Activated CD8-positive, alpha-beta memory T cell treated with anti-CD3 and anti-CD28 coated beads, Interleukin-2, amount 10 ng/mL, durations not matched to agents 7 days and 5 days (primary cell): Measurements from ENCODE around the gene TERT. TPM values are rescaled to one million over a fixed set of nuclear protein-coding genes. Genes with fewer than 3 reads are reported as not detected.
"Not testable (repeated sequence)": the region's sequence is repeated elsewhere in the genome, so short reads cannot be mapped to it uniquely, and the experiment has no call there.

ENCODE experiments used
- ATAC-seq: fragments of 150-1000 bp; cut with Tn5 transposase; one replicate; pipeline ENCODE4 v1.10.0; 2021; ENCODE audit warnings: moderate library complexity
- CTCF ChIA-PET: fragments of 350-600 bp; sonication (Branson Sonifier 250); formaldehyde crosslinking; loops from one replicate; lab custom pipeline; 2021; ENCODE audit warnings: antibody characterized with exemption; lab: Charles Lee
- DNase-seq: peaks from one replicate; pipeline ENCODE4 v3.0.0-alpha.2; 2020
- H3K27ac Mint-ChIP-seq: one replicate; pipeline ENCODE4 v1.8.0; 2021; ENCODE audit warnings: mild to moderate bottlenecking, mixed read lengths
- H3K27me3 Mint-ChIP-seq: one replicate; pipeline ENCODE4 v1.8.0; 2021; ENCODE audit warnings: mixed read lengths
- H3K36me3 Mint-ChIP-seq: one replicate; pipeline ENCODE4 v1.8.0; 2021; ENCODE audit warnings: mild to moderate bottlenecking, mixed read lengths
- H3K4me1 Mint-ChIP-seq: one replicate; pipeline ENCODE4 v1.8.0; 2021; ENCODE audit warnings: mixed read lengths
- H3K4me3 Mint-ChIP-seq: one replicate; pipeline ENCODE4 v1.8.0; 2021; ENCODE audit warnings: mild to moderate bottlenecking, moderate library complexity, mixed read lengths
- H3K9me3 Mint-ChIP-seq: one replicate; pipeline ENCODE4 v1.8.0; 2022; ENCODE audit warnings: low read depth, mixed read lengths
- total RNA-seq, 2 experiments: library from RNA; stranded (reverse); gene quantifications; one replicate each; pipeline ENCODE4 v1.2.3, GENCODE V29; 2021

Gene TERT
- total RNA-seq, 2 experiments from 2014 or later, result 0.82 to 1.5 TPM

DNA sequence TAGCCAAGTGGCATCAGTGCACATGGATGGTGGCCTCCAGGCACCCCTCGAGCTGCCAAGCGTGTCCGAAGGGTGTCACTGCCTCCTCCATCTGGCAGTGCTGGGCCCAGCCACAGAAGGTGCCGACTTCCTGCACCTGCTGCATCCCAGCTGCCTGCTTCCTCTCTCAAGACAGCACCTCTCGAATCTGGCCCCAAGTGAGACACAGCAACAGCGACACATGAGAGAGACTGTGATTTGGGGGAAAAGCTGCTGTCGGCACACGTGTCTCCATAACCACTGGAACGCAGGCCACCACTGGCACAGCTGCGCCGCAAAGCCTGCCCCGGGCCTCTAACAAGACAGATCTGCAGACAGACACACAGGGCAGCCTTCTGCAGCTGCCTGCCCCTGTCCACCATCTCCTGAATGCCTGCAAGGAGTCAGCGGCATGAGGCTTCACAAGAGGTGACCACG lies 41.3 kb upstream of the TERT start:
- DNase-seq, result no peak
- H3K9me3 Mint-ChIP-seq, result no peaks in the 10 kb centered on the region
- H3K36me3 Mint-ChIP-seq, result peaks cover 27% of the 10 kb centered on the region
- H3K27ac Mint-ChIP-seq, result no peak overlapping the region
- H3K27me3 Mint-ChIP-seq, result no peaks in the 10 kb centered on the region
- no peak for ATAC-seq
- CTCF ChIA-PET, result no interaction called here
- peaks cover 5% of the 10 kb centered on the region for H3K4me1 Mint-ChIP-seq
- no peak overlapping the region for H3K4me3 Mint-ChIP-seq

GRCh38 chr5:1335540-1336095 lies 40.8 kb upstream of the TERT start:
- ATAC-seq, result no peak
- no peak overlapping the region for H3K4me3 Mint-ChIP-seq
- H3K27me3 Mint-ChIP-seq, result no peaks in the 10 kb centered on the region
- H3K27ac Mint-ChIP-seq, result no peak overlapping the region
- peaks cover 28% of the 10 kb centered on the region for H3K36me3 Mint-ChIP-seq
- CTCF ChIA-PET, result no interaction called here
- DNase-seq, result no peak
- no peaks in the 10 kb centered on the region for H3K9me3 Mint-ChIP-seq
- H3K4me1 Mint-ChIP-seq, result peaks cover 3% of the 10 kb centered on the region

GRCh38 chr5:1334831-1335539 lies 40.1 kb upstream of the TERT start:
- no peaks in the 10 kb centered on the region for H3K9me3 Mint-ChIP-seq
- no peak overlapping the region for H3K4me3 Mint-ChIP-seq
- CTCF ChIA-PET, result no interaction called here
- H3K4me1 Mint-ChIP-seq, result peaks cover 3% of the 10 kb centered on the region
- no peak overlapping the region for H3K27ac Mint-ChIP-seq
- H3K36me3 Mint-ChIP-seq, result peaks cover 23% of the 10 kb centered on the region
- DNase-seq (no peak), ATAC-seq (no peak)
- H3K27me3 Mint-ChIP-seq, result no peaks in the 10 kb centered on the region

DNA sequence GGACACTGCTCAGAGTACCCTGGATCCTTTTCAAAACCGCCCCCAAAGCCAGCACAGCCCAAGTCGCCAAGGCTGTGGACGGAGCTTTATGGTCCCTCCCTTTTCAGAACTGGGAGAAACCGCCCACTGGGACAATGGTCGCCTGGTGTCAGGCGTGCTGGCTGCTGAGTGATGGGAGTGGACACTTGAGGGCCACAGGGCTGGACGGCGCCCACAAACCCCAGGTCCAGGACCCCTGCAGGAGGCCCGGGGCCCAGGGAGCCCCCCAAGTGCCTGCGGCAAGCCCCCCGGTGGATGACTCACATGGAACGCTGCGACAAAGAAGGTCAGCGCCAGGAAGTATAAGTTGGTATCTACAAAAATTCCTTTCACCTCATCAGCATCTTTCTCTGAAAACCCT lies 39.1 kb upstream of the TERT start:
- CTCF ChIA-PET, result no interaction called here
- Mint-ChIP-seq H3K27ac (no peak overlapping the region), H3K36me3 (peaks cover 22% of the 10 kb centered on the region), H3K9me3 (no peaks in the 10 kb centered on the region), H3K4me1 (peaks cover 3% of the 10 kb centered on the region), H3K27me3 (no peaks in the 10 kb centered on the region), H3K4me3 (no peak overlapping the region)
- no peak for ATAC-seq
- no peak for DNase-seq

DNA sequence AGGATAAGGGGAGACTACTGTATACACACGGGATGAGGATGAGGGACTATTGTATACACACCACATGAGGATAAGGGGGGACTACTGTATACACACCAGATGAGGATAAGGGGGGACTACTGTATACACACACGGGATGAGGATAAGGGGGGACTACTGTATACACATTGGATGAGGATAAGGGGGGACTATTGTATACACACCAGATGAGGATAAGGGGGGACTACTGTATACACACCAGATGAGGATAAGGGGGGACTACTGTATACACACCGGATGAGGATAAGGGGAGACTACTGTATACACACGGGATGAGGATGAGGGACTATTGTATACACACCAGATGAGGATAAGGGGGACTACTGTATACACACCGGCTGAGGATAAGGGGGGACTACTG lies 38.4 kb upstream of the TERT start:
- H3K27ac Mint-ChIP-seq, CTCF ChIA-PET, DNase-seq, H3K4me1 Mint-ChIP-seq, ATAC-seq, H3K27me3 Mint-ChIP-seq, H3K4me3 Mint-ChIP-seq, H3K9me3 Mint-ChIP-seq: not testable (repeated sequence)
- peaks cover 21% of the 10 kb centered on the region for H3K36me3 Mint-ChIP-seq

DNA sequence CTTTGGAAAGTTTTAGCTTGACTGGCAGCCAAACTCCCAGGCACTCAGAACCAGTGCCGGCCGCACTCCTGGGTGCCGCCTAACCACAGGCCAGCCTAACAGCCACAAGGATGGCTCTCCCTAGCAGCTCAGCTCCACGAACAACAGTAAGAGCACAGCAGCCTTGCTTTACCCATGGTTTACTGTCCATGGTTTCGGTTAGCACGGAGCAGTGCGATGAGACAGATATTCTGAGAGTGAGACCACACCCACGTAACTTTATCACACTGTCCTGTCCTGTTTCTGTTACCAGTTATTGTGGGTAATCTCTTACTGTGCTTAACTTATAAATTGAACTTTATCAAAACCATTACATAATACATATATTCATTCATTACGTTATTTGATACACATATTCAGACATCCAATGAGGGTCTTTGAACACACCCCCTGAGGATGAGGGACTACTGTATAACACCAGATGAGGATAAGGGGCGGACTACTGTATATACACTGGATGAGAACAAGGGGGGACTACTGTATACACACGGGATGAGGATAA lies 37.7 kb upstream of the TERT start:
- Mint-ChIP-seq H3K9me3 (no peaks in the 10 kb centered on the region), H3K4me3 (no peak overlapping the region), H3K27ac (no peak overlapping the region), H3K4me1 (peaks cover 3% of the 10 kb centered on the region), H3K36me3 (peaks cover 18% of the 10 kb centered on the region), H3K27me3 (no peaks in the 10 kb centered on the region)
- DNase-seq (no peak), ATAC-seq (peak; percentile 68)
- CTCF ChIA-PET, result no interaction called here

DNA sequence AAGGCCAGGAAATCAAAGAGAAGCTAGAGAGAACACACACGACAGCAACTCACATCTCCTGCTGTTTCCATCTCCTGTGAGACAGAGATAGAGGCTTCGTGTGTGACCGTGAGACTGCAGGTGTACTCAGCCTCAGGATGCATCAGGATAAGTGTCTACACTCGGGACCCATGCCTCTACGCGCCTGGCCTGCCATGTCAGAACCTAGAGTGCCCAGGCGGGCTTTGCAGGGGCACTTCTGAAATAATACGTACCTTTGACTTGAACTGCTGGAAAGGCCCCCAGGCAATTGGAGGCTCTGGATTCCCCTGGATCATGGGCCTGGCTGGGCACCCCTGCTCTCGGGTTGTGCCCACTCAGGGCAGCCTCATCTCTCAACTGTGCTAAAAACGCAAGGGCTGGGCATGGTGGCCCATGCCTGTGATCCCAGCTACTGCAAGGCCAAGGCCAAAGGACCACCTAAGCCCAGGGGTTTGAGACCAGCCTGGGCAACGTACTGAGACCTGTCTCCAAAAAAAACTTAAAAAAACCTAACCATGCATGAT lies 37.1 kb upstream of the TERT start:
- H3K27ac Mint-ChIP-seq, result peak overlapping the region; percentile 14
- H3K4me1 Mint-ChIP-seq, result peaks cover 3% of the 10 kb centered on the region
- peaks cover 15% of the 10 kb centered on the region for H3K36me3 Mint-ChIP-seq

GRCh38 chr5:1330847-1331831 lies 36.3 kb upstream of the TERT start:
- Mint-ChIP-seq H3K27ac (no peak overlapping the region), H3K27me3 (no peaks in the 10 kb centered on the region), H3K4me3 (no peak overlapping the region), H3K9me3 (no peaks in the 10 kb centered on the region), H3K36me3 (peaks cover 17% of the 10 kb centered on the region), H3K4me1 (peaks cover 1% of the 10 kb centered on the region)
- CTCF ChIA-PET, result interaction anchor here (0.6 to 0.7 kb wide), 2 partner anchors 13 to 296 kb away, joined by 3 read pairs; partner anchors contain the start of gene CLPTM1L
- DNase-seq (no peak), ATAC-seq (no peak)

More for the DNA sequence above, 37.1 kb upstream of the TERT start:
- CTCF ChIA-PET, result interaction anchor here (0.6 to 0.7 kb wide), 2 partner anchors 13 to 296 kb away, joined by 3 read pairs; partner anchors contain the start of gene CLPTM1L
- Mint-ChIP-seq H3K9me3 (no peaks in the 10 kb centered on the region), H3K27me3 (no peaks in the 10 kb centered on the region), H3K4me3 (no peak overlapping the region)
- no peak for DNase-seq
- ATAC-seq, result no peak

- no peak overlapping the region for H3K27ac Mint-ChIP-seq
- H3K4me1 Mint-ChIP-seq, result no peaks in the 10 kb centered on the region
- ATAC-seq (no peak), DNase-seq (no peak)
- CTCF ChIA-PET, result no interaction called here
- H3K36me3 Mint-ChIP-seq, result peaks cover 17% of the 10 kb centered on the region
- no peaks in the 10 kb centered on the region for H3K9me3 Mint-ChIP-seq
- no peaks in the 10 kb centered on the region for H3K27me3 Mint-ChIP-seq
- no peak overlapping the region for H3K4me3 Mint-ChIP-seq
These were observed 35.4 kb upstream of the TERT start for GRCh38 chr5:1330146-1330846.

DNA sequence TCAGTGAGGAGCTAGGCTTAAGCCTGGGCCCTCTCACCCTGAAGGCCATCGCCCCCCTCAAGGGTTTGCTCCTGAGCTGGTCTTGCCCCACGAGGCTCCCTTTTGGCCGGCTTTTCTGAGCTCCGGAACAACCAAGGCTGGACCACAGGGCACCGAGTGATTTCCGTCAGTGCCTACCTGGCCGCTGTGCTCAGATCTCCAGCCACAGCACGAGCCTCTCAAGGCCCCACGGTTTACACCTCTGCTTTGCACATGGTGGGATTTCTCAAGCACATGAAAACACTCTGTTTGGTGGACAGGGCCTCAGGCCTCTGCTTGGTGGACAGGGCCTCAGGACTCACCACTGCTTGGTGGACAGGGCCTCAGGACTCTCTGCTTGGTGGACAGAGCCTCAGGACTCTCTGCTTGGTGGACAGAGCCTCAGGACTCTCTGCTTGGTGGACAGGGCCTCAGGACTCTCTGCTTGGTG lies 34.3 kb upstream of the TERT start:
- Mint-ChIP-seq H3K36me3 (peaks cover 16% of the 10 kb centered on the region), H3K9me3 (no peaks in the 10 kb centered on the region), H3K4me1 (no peaks in the 10 kb centered on the region), H3K27me3 (no peaks in the 10 kb centered on the region), H3K27ac (no peak overlapping the region), H3K4me3 (no peak overlapping the region)
- no peak for DNase-seq
- no peak for ATAC-seq
- CTCF ChIA-PET, result interaction anchor here (1.0 to 1.1 kb wide), 2 partner anchors 14 to 51 kb away, joined by 3 read pairs; no protein-coding TSS in a partner anchor

GRCh38 chr5:1328237-1329110 lies 33.6 kb upstream of the TERT start:
- peaks cover 17% of the 10 kb centered on the region for H3K36me3 Mint-ChIP-seq
- CTCF ChIA-PET, result interaction anchor here (1.0 to 1.4 kb wide), 3 partner anchors 12 to 52 kb away, joined by 3 read pairs; no protein-coding TSS in a partner anchor
- DNase-seq, H3K9me3 Mint-ChIP-seq, H3K4me1 Mint-ChIP-seq, H3K27ac Mint-ChIP-seq, ATAC-seq, H3K27me3 Mint-ChIP-seq, H3K4me3 Mint-ChIP-seq: not testable (repeated sequence)
